HTR-8/SVneo (cell line): ENCODE data around the gene CCL8.
"Not testable (repeated sequence)": the region's sequence is repeated elsewhere in the genome, so short reads cannot be mapped to it uniquely, and the experiment has no call there.

Source experiments
- DNase-seq: peaks from one replicate; pipeline ENCODE4 v3.0.0; 2011; ENCODE audit warnings: low spot score, mixed read lengths; ENCODE audit not compliant: insufficient read length
- FAIRE-seq: peaks from 2 replicates; lab custom pipeline; 2011; peaks lifted over from hg19 to GRCh38; lab: Jason Lieb, UNC

Gene CCL8

GRCh38 chr17:34312080-34312479 is 7.2 kb upstream of the CCL8 start:
- no peak for DNase-seq

GRCh38 chr17:34313164-34313563 is 6.1 kb upstream of the CCL8 start:
- FAIRE-seq: no peak
- DNase-seq: no peak

More at GRCh38 chr17:34312080-34312479, 7.2 kb upstream of the CCL8 start:
- no peak for FAIRE-seq

- DNase-seq (no peak), FAIRE-seq (no peak)
Measured at GRCh38 chr17:34314279-34314678, 5.0 kb upstream of the CCL8 start.

- DNase-seq (no peak), FAIRE-seq (no peak)
Measured at GRCh38 chr17:34318474-34318873, 761 bp upstream of the CCL8 start.

- FAIRE-seq (no peak), DNase-seq (no peak)
Measured at GRCh38 chr17:34321964-34322363, 2.7 kb downstream of the CCL8 start.

- not testable (repeated sequence) for FAIRE-seq, DNase-seq
Measured at GRCh38 chr17:34327580-34327979, 8.3 kb downstream of the CCL8 start.

- FAIRE-seq: no peak
- no peak for DNase-seq
Measured at GRCh38 chr17:34337701-34338100, 18.5 kb downstream of the CCL8 start.

GRCh38 chr17:34339138-34339770 is 20.0 kb downstream of the CCL8 start:
- FAIRE-seq (no peak), DNase-seq (no peak)

GRCh38 chr17:34341916-34342315 is 22.7 kb downstream of the CCL8 start:
- no peak for FAIRE-seq

GRCh38 chr17:34347063-34347462 is 27.8 kb downstream of the CCL8 start:
- no peak for FAIRE-seq
- no peak for DNase-seq

More at GRCh38 chr17:34341916-34342315, 22.7 kb downstream of the CCL8 start:
- no peak for DNase-seq

- no peak for FAIRE-seq
- no peak for DNase-seq
Measured at GRCh38 chr17:34349751-34350150, 30.5 kb downstream of the CCL8 start.

- DNase-seq (no peak), FAIRE-seq (no peak)
Measured at GRCh38 chr17:34351096-34351495, 31.9 kb downstream of the CCL8 start.

- DNase-seq (no peak), FAIRE-seq (no peak)
Measured at GRCh38 chr17:34352191-34352590, 33.0 kb downstream of the CCL8 start.

- no peak for FAIRE-seq
- no peak for DNase-seq
Measured at GRCh38 chr17:34354637-34355036, 35.4 kb downstream of the CCL8 start.

GRCh38 chr17:34356194-34356593 is 37.0 kb downstream of the CCL8 start, which contains the start of gene CCL13:
Gene CCL13, plus strand, starts transcription at chr17:34356480. Its CDS starts 47 bp downstream, at chr17:34356527.
- FAIRE-seq (no peak), DNase-seq (no peak)

GRCh38 chr17:34357398-34357797 is 38.2 kb downstream of the CCL8 start:
- FAIRE-seq: no peak
- no peak for DNase-seq

GRCh38 chr17:34358631-34359030 is 39.4 kb downstream of the CCL8 start:
- FAIRE-seq: no peak
- no peak for DNase-seq

GRCh38 chr17:34360601-34361270 is 41.5 kb downstream of the CCL8 start:
- no peak for FAIRE-seq
- DNase-seq: no peak

- FAIRE-seq (no peak), DNase-seq (peak; percentile 59)
Measured at GRCh38 chr17:34361478-34362061, 42.3 kb downstream of the CCL8 start.

- DNase-seq (no peak), FAIRE-seq (no peak)
Measured at GRCh38 chr17:34363183-34363661, 44.0 kb downstream of the CCL8 start, which contains the start of gene CCL1. Gene CCL1, minus strand, starts transcription at chr17:34363233. Its CDS starts 72 bp downstream, at chr17:34363161.

- no peak for FAIRE-seq
- no peak for DNase-seq
Measured at GRCh38 chr17:34364751-34365150, 45.5 kb downstream of the CCL8 start.
